HG03565 (cell line): ENCODE data around the gene MID2.
"Not testable (repeated sequence)": the region's sequence is repeated elsewhere in the genome, so short reads cannot be mapped to it uniquely, and the experiment has no call there.

Experiments
- ATAC-seq: cut with Tn5 transposase; IDR thresholded peaks from one replicate; pipeline ENCODE4 v1.9.1; 2021; ENCODE audit warnings: mild to moderate bottlenecking, moderate library complexity; ENCODE audit not compliant: unreplicated experiment

Gene MID2

GRCh38 chrX:107935664-107936433 is 110.2 kb downstream of the MID2 start:
- no peak for ATAC-seq

DNA sequence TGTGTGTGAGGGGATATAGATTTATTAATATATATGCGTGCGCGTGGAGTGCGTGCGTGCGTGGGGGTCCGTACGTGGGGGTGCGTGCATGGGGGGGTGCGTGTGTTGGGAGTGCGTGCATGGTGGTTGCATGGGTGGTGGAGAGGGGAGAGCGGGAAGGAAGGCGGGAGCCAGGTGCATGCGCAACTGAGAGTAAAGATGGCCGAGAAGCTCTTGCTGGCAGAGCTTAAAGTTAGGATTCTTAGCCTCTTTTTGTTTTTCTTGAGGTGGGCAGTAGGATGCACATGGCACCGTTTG is 110.7 kb downstream of the MID2 start:
- ATAC-seq: no peak

DNA sequence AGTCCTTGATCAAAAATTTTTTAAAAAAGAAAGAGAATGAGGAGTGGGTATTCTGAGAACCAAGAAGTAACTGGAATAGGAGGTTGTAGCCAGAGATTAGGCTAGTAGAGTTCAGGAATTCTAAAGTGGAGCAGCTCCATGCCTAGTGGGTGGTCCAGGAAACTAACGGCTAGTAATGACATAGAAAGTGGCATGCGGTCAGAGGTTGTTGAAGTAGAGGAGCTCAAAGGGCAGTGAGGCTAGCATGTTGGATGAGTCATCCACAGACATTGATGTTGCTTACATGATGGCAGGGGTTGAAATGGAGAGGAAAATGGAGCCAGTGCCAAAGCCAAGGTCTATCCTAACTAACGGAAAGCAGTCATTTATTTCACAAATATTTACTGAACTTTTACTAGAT is 114.4 kb downstream of the MID2 start:
- ATAC-seq: no peak

DNA sequence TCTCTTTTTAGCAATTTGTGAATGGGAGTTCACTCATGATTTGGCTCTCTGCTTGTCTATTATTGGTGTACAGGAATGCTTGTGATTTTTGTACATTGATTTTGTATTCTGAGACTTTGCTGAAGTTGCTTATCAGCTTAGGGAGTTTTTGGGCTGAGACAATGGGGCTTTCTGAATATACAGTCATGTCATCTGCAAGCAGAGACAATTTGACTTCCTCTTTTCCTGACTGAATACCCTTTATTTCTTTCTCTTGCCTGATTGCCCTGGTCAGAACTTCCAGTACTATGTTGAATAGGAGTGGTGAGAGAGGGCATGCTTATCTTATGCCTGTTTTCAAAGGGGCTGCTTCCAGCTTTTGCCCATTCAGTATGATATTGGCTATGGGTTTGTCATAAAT is 129.7 kb downstream of the MID2 start:
- ATAC-seq: not testable (repeated sequence)

- no peak for ATAC-seq
Measured at GRCh38 chrX:107968623-107969022, 143.0 kb downstream of the MID2 start.

GRCh38 chrX:107970073-107970472 is 144.4 kb downstream of the MID2 start:
- ATAC-seq: no peak

DNA sequence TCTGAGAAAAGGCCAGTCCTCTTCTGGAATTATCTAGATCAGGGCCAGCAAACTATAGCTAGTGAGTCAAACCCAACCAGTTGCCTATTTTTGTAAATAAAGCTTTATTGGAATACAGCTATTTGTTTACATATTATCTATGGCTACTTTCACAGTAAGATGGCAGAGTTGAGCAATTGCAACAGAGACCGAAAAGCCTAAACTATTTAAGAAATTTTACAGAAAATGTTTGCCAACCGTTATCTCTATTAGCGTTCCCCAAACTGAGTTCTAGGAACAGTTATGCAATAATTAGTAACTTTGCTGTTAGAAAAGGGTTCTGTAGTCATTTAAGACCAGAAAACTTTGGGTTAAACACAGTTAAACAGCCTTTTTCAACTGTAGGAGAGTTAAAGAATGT is 146.0 kb downstream of the MID2 start:
- no peak for ATAC-seq
